HG03135 (cell line): ENCODE results near the gene SGF29.
"Not testable (repeated sequence)": the region's sequence is repeated elsewhere in the genome, so short reads cannot be mapped to it uniquely, and the experiment has no call there.

Source experiments
- ATAC-seq: cut with Tn5 transposase; IDR thresholded peaks from one replicate; pipeline ENCODE4 v1.9.1; 2021; ENCODE audit warnings: mild to moderate bottlenecking, moderate library complexity; ENCODE audit not compliant: unreplicated experiment

Gene SGF29

GRCh38 chr16:28563218-28563617 lies 9.5 kb downstream of the SGF29 start:
- ATAC-seq: no peak

GRCh38 chr16:28566233-28566925 lies 12.7 kb downstream of the SGF29 start:
- ATAC-seq: not testable (repeated sequence)

- ATAC-seq: no peak
Observed at GRCh38 chr16:28567292-28567691, 13.6 kb downstream of the SGF29 start.

- ATAC-seq: no peak
Observed at GRCh38 chr16:28569021-28569420, 15.3 kb downstream of the SGF29 start.

- ATAC-seq: no peak
Observed at GRCh38 chr16:28569968-28570752, 16.4 kb downstream of the SGF29 start.

- ATAC-seq: no peak
Observed at GRCh38 chr16:28572696-28573510, 19.2 kb downstream of the SGF29 start.

- no peak for ATAC-seq
Observed at GRCh38 chr16:28573738-28574718, 20.3 kb downstream of the SGF29 start.

- ATAC-seq: no peak
Observed at GRCh38 chr16:28574925-28575324, 21.2 kb downstream of the SGF29 start.

- no peak for ATAC-seq
Observed at GRCh38 chr16:28575446-28576109, 21.9 kb downstream of the SGF29 start.

GRCh38 chr16:28580726-28581315 lies 27.1 kb downstream of the SGF29 start:
- ATAC-seq: no peak

GRCh38 chr16:28585674-28586073 lies 32.0 kb downstream of the SGF29 start:
- ATAC-seq: no peak

GRCh38 chr16:28586466-28586865 lies 32.7 kb downstream of the SGF29 start:
- ATAC-seq: no peak

GRCh38 chr16:28587386-28587785 lies 33.7 kb downstream of the SGF29 start:
- ATAC-seq: no peak

- no peak for ATAC-seq
Observed at GRCh38 chr16:28589069-28589468, 35.3 kb downstream of the SGF29 start.

- ATAC-seq: no peak
Observed at GRCh38 chr16:28589930-28590329, 36.2 kb downstream of the SGF29 start.

GRCh38 chr16:28590384-28591340 lies 36.9 kb downstream of the SGF29 start:
- no peak for ATAC-seq

GRCh38 chr16:28591355-28591754 lies 37.6 kb downstream of the SGF29 start:
- no peak for ATAC-seq

GRCh38 chr16:28592511-28592910 lies 38.8 kb downstream of the SGF29 start:
- ATAC-seq: no peak
